ENCODE results near the gene SDF4. TPM values are rescaled to one million over a fixed set of nuclear protein-coding genes. Genes with fewer than 3 reads are reported as not detected.

The SDF4 gene
- total and polyA plus RNA-seq, 2 donors (not counting 1 experiment from before 2014, with no cell fraction given), result 100 to 143 TPM

GRCh38 chr1:1270813-1271212 lies 39.0 kb upstream of the SDF4 start:
- Histone ChIP-seq H2AFZ (ENCODE audit: insufficient read depth, low read depth, low read length, poor library complexity, severe bottlenecking) (no peak overlapping the region), H3K4me3 (ENCODE audit: control extremely low read depth in 1 of 5, extremely low read depth in 1 of 5, insufficient read depth in 1 of 5, low read depth in 2 of 5, low read length in 4 of 5) (no peak overlapping the region), H3K4me1 (ENCODE audit: control insufficient read depth in 2 of 2, insufficient read depth in 2 of 2, low read length in 2 of 2) (peaks cover 29 to 38% of the 10 kb centered on the region in 2 donors), H3K4me2 (replicated peaks; ENCODE audit: low read depth, low read length, poor library complexity, severe bottlenecking) (peak overlapping the region; percentile 42), H4K20me1 (ENCODE audit: control insufficient read depth, insufficient read depth, low read length, poor library complexity, severe bottlenecking) (peaks cover 62% of the 10 kb centered on the region), H3K27me3 (replicated peaks in 1 of 4; ENCODE audit: control extremely low read depth in 1 of 4, control insufficient read depth in 3 of 4, insufficient read depth in 4 of 4, low read length in 3 of 4) (no peaks in the 10 kb centered on the region), H3K27ac (ENCODE audit: low read length in 2 of 2) (no peak overlapping the region), H3K9ac (ENCODE audit: low read length) (no peak overlapping the region), H3K9me3 (ENCODE audit: control extremely low read depth in 1 of 3, control insufficient read depth in 2 of 3, insufficient read depth in 1 of 3, low read length in 2 of 3) (no peaks in the 10 kb centered on the region), H3K79me2 (ENCODE audit: control insufficient read depth, insufficient read depth, low read length) (peaks cover 65% of the 10 kb centered on the region), H3K36me3 (replicated peaks in 1 of 2; ENCODE audit: control extremely low read depth in 1 of 2, control insufficient read depth in 1 of 2, extremely low read depth in 1 of 2, insufficient read depth in 2 of 2, low read length in 1 of 2) (peaks cover 0 to 22% of the 10 kb centered on the region in 2 experiments)
- peak overlapping the region; percentile 77 for H3K4me3 Mint-ChIP-seq
- intact Hi-C loops (cut with micrococcal nuclease), result no loop called here
- ChIA-PET POLR2A (interaction anchor here (0.6 to 0.8 kb wide), 2 partner anchors 134 to 174 kb away, joined by 3 to 4 read pairs; no protein-coding TSS in a partner anchor), CTCF (interaction anchor here (0.8 to 1.2 kb wide), 2 partner anchors 21 to 148 kb away, joined by 3 to 4 read pairs; no protein-coding TSS in a partner anchor)
- DNase-seq (no peak), ATAC-seq (ENCODE audit: low read depth) (no peak)
- H3K4me1 Mint-ChIP-seq, result peaks cover 36% of the 10 kb centered on the region
- no peaks in the 10 kb centered on the region for H3K9me3 Mint-ChIP-seq (ENCODE audit: insufficient read depth)
- H3K27ac Mint-ChIP-seq, result no peak overlapping the region
- TF ChIP-seq EZH2 (IDR thresholded peaks at IDR 0.05; ENCODE audit: borderline replicate concordance, insufficient read depth, low read depth, low read length, poor library complexity, severe bottlenecking), result no peak
- no peak for TF ChIP-seq CTCF (IDR thresholded peaks at IDR 0.05)
- H3K27me3 Mint-ChIP-seq, result no peaks in the 10 kb centered on the region
- WGBS (ENCODE audit: insufficient coverage), result 72% methylated on average over 7 of the region's 7 CpGs

GRCh38 chr1:1268284-1268682 lies 36.5 kb upstream of the SDF4 start:
- Histone ChIP-seq H3K4me1 (ENCODE audit: control insufficient read depth in 2 of 2, insufficient read depth in 2 of 2, low read length in 2 of 2) (peaks cover 24 to 31% of the 10 kb centered on the region in 2 donors), H3K9ac (ENCODE audit: low read length) (no peak overlapping the region), H3K27ac (ENCODE audit: low read length in 2 of 2) (no peak overlapping the region), H4K20me1 (ENCODE audit: control insufficient read depth, insufficient read depth, low read length, poor library complexity, severe bottlenecking) (peaks cover 84% of the 10 kb centered on the region), H3K27me3 (replicated peaks in 1 of 4; ENCODE audit: control extremely low read depth in 1 of 4, control insufficient read depth in 3 of 4, insufficient read depth in 4 of 4, low read length in 3 of 4) (no peaks in the 10 kb centered on the region), H3K9me3 (ENCODE audit: control extremely low read depth in 1 of 3, control insufficient read depth in 2 of 3, insufficient read depth in 1 of 3, low read length in 2 of 3) (no peaks in the 10 kb centered on the region), H3K79me2 (ENCODE audit: control insufficient read depth, insufficient read depth, low read length) (peaks cover 70% of the 10 kb centered on the region), H3K36me3 (replicated peaks in 1 of 2; ENCODE audit: control extremely low read depth in 1 of 2, control insufficient read depth in 1 of 2, extremely low read depth in 1 of 2, insufficient read depth in 2 of 2, low read length in 1 of 2) (peaks cover 0 to 40% of the 10 kb centered on the region in 2 experiments), H3K4me3 (ENCODE audit: control extremely low read depth in 1 of 5, extremely low read depth in 1 of 5, insufficient read depth in 1 of 5, low read depth in 2 of 5, low read length in 4 of 5) (no peak overlapping the region), H2AFZ (ENCODE audit: insufficient read depth, low read depth, low read length, poor library complexity, severe bottlenecking) (no peak overlapping the region), H3K4me2 (replicated peaks; ENCODE audit: low read depth, low read length, poor library complexity, severe bottlenecking) (no peak overlapping the region)
- no peak overlapping the region for H3K4me3 Mint-ChIP-seq
- no peaks in the 10 kb centered on the region for H3K27me3 Mint-ChIP-seq
- peaks cover 35% of the 10 kb centered on the region for H3K4me1 Mint-ChIP-seq
- ChIA-PET POLR2A (interaction anchor here (0.6 kb wide), 2 partner anchors 11 to 88 kb away, joined by 3 to 4 read pairs; no protein-coding TSS in a partner anchor), CTCF (no interaction called here)
- no peaks in the 10 kb centered on the region for H3K9me3 Mint-ChIP-seq (ENCODE audit: insufficient read depth)
- DNase-seq (no peak), ATAC-seq (ENCODE audit: low read depth) (no peak)
- TF ChIP-seq EZH2 (IDR thresholded peaks at IDR 0.05; ENCODE audit: borderline replicate concordance, insufficient read depth, low read depth, low read length, poor library complexity, severe bottlenecking) (no peak), CTCF (IDR thresholded peaks at IDR 0.05) (no peak)
- no peak overlapping the region for H3K27ac Mint-ChIP-seq
- WGBS (ENCODE audit: insufficient coverage), result 98% methylated on average over 13 of the region's 13 CpGs
- intact Hi-C loops (cut with micrococcal nuclease), result no loop called here

Data from B cell (primary cell).